Left kidney (tissue), 2 donors: ENCODE measurements around the gene OXSR1. TPM values are rescaled to one million over a fixed set of nuclear protein-coding genes. Genes with fewer than 3 reads are reported as not detected.
"Not testable (repeated sequence)": the region's sequence is repeated elsewhere in the genome, so short reads cannot be mapped to it uniquely, and the experiment has no call there.

Experiments used
- DNase-seq: peaks from one replicate; pipeline ENCODE4 v3.0.0-alpha.2; 2013
- polyA plus RNA-seq: library from polyadenylated mRNA; unstranded; fragments of 120-200 nt; gene quantifications from one replicate; pipeline ENCODE4 v1.2.1, GENCODE V29; 2013; ENCODE audit not compliant: insufficient read length

The OXSR1 gene
- polyA plus RNA-seq, 1 donor = 54.3 TPM

- DNase-seq = no peak
Measured at GRCh38 chr3:38126121-38126892, 39.0 kb upstream of the OXSR1 start.

GRCh38 chr3:38127611-38128302, 37.6 kb upstream of the OXSR1 start:
- no peak for DNase-seq

- no peak for DNase-seq
Measured at GRCh38 chr3:38128303-38128655, 37.1 kb upstream of the OXSR1 start.

- no peak for DNase-seq
Measured at GRCh38 chr3:38129058-38129457, 36.3 kb upstream of the OXSR1 start.

GRCh38 chr3:38130631-38131065, 34.7 kb upstream of the OXSR1 start:
- no peak for DNase-seq

GRCh38 chr3:38131621-38132369, 33.5 kb upstream of the OXSR1 start:
- no peak for DNase-seq

- DNase-seq = no peak
Measured at GRCh38 chr3:38133209-38133556, 32.2 kb upstream of the OXSR1 start.

- no peak for DNase-seq
Measured at GRCh38 chr3:38133557-38134405, 31.6 kb upstream of the OXSR1 start.

- not testable (repeated sequence) for DNase-seq
Measured at GRCh38 chr3:38134517-38135143, 30.7 kb upstream of the OXSR1 start.

- not testable (repeated sequence) for DNase-seq
Measured at GRCh38 chr3:38135621-38136277, 29.6 kb upstream of the OXSR1 start.

- DNase-seq = no peak
Measured at GRCh38 chr3:38136393-38136776, 29.0 kb upstream of the OXSR1 start.

GRCh38 chr3:38136777-38137614, 28.3 kb upstream of the OXSR1 start, which contains the start of gene ACAA1:
Gene ACAA1, minus strand, starts transcription at chr3:38137127. Its CDS starts 92 bp downstream, at chr3:38137035.
- DNase-seq = peak; percentile 99

- DNase-seq = no peak
Measured at GRCh38 chr3:38137615-38138348, 27.6 kb upstream of the OXSR1 start.

- DNase-seq = peak; percentile 50
Measured at GRCh38 chr3:38138349-38139190, 26.8 kb upstream of the OXSR1 start, which contains the start of gene MYD88. Gene MYD88, plus strand, starts transcription at chr3:38138661. Its CDS starts 40 bp downstream, at chr3:38138701.

GRCh38 chr3:38139191-38139590, 26.1 kb upstream of the OXSR1 start:
- no peak for DNase-seq

GRCh38 chr3:38139652-38140051, 25.7 kb upstream of the OXSR1 start:
- DNase-seq = no peak

- DNase-seq = no peak
Measured at GRCh38 chr3:38140326-38141172, 24.8 kb upstream of the OXSR1 start.
